ENCODE measurements around the gene FAR1.

- TF ChIP-seq POLR2A (IDR thresholded peaks at IDR 0.05), result no peak
- TF ChIP-seq, protein P1, sequence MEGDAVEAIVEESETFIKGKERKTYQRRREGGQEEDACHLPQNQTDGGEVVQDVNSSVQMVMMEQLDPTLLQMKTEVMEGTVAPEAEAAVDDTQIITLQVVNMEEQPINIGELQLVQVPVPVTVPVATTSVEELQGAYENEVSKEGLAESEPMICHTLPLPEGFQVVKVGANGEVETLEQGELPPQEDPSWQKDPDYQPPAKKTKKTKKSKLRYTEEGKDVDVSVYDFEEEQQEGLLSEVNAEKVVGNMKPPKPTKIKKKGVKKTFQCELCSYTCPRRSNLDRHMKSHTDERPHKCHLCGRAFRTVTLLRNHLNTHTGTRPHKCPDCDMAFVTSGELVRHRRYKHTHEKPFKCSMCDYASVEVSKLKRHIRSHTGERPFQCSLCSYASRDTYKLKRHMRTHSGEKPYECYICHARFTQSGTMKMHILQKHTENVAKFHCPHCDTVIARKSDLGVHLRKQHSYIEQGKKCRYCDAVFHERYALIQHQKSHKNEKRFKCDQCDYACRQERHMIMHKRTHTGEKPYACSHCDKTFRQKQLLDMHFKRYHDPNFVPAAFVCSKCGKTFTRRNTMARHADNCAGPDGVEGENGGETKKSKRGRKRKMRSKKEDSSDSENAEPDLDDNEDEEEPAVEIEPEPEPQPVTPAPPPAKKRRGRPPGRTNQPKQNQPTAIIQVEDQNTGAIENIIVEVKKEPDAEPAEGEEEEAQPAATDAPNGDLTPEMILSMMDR (IDR thresholded peaks at IDR 0.05), result no peak
Observed at GRCh38 chr11:13691286-13691899, 22.9 kb downstream of the FAR1 start.

All from body of pancreas (tissue), 4 donors.